C4-2B (cell line): ENCODE data around the gene GPR25.

Experiments used
- H3K27ac ChIP-seq: fragments of 450-650 bp; 2 replicates; pipeline ENCODE4 v1.5.1; 2017
- CTCF ChIP-seq: fragments of 450-650 bp; conservative IDR thresholded peaks from 2 replicates; pipeline ENCODE4 v1.5.1; 2017; ENCODE audit warnings: mild to moderate bottlenecking
- ZFX ChIP-seq: fragments of 450-650 bp; IDR thresholded peaks from 2 replicates; pipeline ENCODE4 v1.6.1; 2017

GPR25 gene

DNA sequence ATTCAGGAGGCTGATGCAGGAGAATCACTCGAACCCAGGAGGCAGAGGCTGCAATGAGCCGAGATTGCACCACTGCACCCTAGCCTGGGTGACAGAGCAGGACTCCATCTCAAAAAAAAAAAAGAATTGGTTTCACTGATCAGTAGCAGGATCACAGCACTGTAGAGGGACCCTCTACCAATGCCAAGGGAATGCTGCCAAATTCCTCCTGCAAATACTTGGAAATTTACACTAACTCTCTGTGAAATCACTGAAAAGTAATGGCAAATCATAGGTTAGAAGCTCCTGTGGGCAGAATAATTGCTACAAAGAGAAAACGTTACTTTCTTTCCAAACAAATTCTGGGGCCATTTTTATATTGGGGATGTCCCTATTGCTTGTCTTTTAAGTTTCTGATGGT is 6.7 kb upstream of the GPR25 start:
- no peak overlapping the region for H3K27ac ChIP-seq
- no peak for TF ChIP-seq CTCF
- no peak for TF ChIP-seq ZFX

DNA sequence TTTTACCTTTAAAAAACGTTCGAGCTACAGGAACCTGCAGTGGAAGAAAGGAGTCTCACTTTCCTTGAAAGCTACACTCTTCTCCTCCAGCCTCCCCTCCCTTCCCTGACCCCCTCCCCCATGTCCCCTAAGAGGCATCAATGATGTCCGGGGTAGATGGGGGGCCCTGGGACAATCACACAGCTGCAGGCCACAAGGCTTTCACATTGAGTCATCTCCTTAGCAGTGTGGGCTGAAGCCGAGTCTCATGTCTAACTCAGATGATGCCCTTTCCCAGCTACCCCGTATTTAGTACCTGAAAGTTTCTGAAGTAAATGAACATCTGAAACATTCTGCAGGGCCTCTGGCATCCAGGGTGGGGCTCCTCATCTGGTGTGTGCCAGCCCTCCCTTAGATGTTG is 6.3 kb upstream of the GPR25 start:
- H3K27ac ChIP-seq, result no peak overlapping the region
- no peak for TF ChIP-seq CTCF
- TF ChIP-seq ZFX, result no peak

- no peak overlapping the region for H3K27ac ChIP-seq
- TF ChIP-seq CTCF, result no peak
- no peak for TF ChIP-seq ZFX
Observed at GRCh38 chr1:200867018-200867811, 5.6 kb upstream of the GPR25 start.

DNA sequence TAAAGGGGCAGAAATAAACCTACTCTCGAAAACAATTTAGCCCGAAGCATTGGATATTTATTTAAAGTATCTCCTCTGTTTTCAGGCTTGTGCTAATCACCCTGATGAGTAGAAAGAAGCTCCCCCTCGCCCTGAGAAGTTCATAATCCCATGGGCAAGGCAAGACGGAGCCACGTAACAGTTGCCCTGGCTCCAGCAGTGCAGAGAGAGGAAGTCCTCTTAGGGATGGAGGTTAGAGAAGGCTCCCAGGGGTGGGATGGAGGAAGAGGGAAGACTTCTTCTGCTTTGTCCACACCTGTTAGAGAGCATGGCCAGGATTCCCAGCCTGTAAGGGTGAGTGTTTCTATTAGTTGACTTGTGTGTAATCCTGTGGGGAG is 3.4 kb upstream of the GPR25 start:
- no peak for TF ChIP-seq ZFX
- no peak for TF ChIP-seq CTCF
- H3K27ac ChIP-seq, result no peak overlapping the region

GRCh38 chr1:200869753-200870391 is 2.9 kb upstream of the GPR25 start:
- no peak overlapping the region for H3K27ac ChIP-seq
- no peak for TF ChIP-seq CTCF
- TF ChIP-seq ZFX, result no peak

- TF ChIP-seq CTCF (no peak), ZFX (no peak)
- H3K27ac ChIP-seq, result no peak overlapping the region
Observed at GRCh38 chr1:200873116-200873670, 412 bp downstream of the GPR25 start.

DNA sequence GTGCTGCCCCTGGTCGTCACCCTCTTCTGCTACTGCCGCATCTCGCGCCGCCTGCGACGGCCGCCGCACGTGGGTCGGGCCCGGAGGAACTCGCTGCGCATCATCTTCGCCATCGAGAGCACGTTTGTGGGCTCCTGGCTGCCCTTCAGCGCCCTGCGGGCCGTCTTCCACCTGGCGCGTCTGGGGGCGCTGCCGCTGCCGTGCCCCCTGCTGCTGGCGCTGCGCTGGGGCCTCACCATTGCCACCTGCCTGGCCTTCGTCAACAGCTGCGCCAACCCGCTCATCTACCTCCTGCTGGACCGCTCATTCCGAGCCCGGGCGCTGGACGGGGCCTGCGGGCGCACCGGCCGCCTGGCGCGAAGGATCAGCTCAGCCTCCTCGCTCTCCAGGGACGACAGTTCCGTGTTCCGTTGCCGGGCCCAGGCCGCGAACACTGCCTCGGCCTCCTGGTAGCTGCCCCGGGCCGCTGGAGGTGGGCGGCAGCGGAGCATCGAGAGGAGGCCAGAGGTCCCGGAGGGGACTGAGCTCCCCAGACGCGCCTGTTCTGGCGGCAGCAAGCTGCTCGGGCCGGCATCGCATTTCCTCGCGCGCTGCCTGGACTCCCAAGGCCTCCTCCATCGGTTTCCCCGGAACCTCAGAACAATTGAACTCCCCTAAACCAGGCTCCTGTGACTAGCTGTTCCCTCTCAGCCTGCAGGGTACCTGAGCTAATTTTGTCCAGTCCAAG is 1.1 kb downstream of the GPR25 start:
- H3K27ac ChIP-seq, result no peak overlapping the region
- TF ChIP-seq ZFX (no peak), CTCF (no peak)
